HG02852 (cell line): ENCODE measurements around the gene ZNF184.

Experiments used
- ATAC-seq: cut with Tn5 transposase; IDR thresholded peaks from one replicate; pipeline ENCODE4 v1.9.1; 2021; ENCODE audit warnings: mild to moderate bottlenecking, moderate library complexity; ENCODE audit not compliant: unreplicated experiment

ZNF184 gene

DNA sequence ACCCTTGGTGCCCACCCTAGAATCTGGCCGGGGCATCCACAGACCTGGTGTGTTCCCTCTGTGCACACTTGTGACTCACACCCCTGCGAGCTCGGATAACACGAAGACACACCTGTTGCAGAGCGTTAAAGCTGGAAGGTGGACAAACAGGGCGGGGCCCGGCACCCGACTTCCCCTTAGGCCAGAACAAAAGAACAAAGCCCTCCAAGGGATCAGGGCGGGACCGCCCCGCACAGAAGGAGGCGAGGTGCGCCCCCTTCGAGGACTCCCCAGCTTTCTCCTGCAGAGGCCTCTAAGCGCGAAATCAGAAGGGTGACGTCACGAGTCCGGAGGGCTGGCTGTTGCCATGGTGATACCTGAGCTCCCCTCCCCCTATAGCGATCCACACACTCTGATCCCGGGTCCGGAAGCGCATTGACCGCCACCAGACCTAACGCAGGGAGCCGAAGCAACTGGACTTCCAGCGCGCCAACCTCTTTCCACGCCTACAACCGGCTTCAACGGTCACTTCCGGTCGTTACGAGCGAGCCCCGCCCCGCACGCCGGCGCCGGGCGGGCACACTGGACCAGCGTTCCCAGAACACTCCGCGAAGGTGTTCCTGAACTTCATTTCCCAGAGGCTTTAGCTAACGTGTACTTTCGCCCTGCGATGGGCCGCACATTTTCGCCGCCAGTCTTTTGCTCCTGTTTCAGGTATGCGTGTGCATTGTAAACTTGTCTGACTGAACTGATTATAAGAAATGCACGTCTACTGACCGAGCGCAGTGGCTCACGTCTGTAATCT, at the start of gene ZNF184:
Gene ZNF184 (minus strand): TSS at position 489 of the 784 bp plus-strand sequence. CDS start 811 bp downstream, outside the sequence.
- peak; percentile 87 for ATAC-seq

DNA sequence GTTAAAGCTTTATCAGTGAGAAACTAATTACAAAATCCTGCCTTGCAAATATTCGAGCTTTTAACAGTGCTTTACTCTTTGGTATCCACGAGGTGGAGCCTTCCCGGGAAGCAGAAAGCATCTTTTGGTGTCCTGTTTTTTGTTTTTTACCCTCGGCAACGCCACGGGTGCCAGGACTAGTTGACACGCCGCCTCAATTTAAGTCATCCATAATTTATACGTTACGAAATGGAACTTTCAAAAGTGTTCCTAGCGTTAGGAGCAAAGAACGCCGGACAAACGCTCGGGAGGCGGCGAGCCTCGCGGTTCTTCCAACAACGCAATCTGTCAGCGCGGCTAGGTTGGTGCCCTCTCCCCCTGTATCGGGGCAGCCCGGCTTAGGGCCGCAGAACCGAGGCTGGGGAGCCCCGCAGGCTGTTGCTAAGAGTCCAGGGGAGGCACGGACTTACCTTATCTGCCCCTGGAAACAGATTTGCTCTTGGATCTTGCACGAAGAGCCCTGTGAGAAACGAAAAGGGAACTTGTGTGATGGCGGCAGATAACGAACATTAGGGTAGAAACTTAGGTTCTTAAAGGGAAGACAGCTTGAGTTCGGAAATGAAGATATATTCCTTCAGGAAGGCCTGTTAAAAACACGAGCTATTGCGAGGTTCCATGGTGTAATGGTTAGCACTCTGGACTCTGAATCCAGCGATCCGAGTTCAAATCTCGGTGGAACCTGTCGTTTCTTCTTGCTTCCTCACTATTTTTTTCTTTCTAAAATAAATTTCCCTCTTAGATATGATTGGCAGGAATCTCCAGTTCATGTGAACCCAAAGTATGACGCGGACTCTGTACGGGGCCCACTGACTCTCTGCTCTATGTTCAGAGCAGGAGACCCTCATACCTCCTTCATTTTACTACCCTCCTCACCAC, 46.2 kb upstream of the ZNF184 start:
- ATAC-seq, result peak; percentile 66

DNA sequence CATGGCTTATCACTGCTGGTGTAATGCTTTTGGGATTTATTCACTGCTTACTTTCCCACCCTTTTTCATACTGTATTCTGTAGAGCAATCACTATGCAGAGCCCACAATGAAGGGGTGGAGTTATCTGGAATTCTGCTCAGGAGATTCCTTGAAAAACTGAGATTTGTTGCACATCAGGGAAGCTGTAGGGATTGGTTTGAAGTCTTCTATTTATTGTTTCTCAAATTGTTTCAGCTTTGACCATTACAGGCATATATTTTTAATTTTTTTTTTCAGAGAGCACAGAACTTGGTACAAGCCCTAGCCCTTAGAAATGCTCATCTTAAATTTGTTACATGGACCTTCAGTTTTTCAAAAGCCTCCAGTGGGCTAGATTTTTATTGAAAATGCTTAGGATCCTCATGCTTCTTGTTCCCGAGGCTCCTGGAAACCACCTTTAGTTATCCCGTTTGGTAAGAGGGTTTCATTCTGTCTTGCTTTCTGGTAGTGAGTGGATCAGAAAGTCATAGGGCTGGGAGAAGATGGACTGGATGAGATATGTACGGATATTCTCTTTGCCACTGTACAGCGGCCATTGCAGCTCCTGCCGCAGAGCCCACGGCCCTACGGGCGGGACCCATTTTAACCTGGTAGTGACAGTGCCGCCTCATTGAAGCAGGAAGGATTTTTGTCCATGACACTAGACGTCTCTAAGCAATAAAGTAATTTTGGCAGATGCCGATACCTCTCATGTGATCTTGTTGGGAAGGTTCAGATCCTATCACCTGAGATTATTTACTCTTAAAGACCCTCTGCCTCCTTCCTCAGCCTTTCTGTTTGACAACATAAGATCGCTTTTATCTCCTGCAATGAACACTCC, 45.3 kb upstream of the ZNF184 start:
- peak; percentile 58 for ATAC-seq

DNA sequence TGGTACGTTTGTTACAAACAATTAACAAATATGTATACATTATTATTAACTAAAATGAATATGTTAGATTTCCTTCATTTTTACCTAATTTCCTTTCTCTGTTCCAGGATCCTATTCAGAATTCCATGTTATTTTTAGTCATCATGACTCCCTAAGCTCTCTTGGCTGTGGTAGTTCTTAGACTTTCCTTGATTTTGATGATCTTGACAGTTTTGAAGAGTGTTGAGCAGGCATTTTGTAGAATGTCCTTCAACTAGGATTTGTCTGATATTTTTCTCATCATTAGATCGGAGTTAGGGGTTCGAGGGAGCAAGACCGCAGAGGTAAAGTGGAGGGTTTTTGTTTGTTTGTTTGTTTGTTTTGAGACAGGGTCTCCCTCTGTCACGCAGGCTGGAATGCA, 44.3 kb upstream of the ZNF184 start:
- no peak for ATAC-seq

DNA sequence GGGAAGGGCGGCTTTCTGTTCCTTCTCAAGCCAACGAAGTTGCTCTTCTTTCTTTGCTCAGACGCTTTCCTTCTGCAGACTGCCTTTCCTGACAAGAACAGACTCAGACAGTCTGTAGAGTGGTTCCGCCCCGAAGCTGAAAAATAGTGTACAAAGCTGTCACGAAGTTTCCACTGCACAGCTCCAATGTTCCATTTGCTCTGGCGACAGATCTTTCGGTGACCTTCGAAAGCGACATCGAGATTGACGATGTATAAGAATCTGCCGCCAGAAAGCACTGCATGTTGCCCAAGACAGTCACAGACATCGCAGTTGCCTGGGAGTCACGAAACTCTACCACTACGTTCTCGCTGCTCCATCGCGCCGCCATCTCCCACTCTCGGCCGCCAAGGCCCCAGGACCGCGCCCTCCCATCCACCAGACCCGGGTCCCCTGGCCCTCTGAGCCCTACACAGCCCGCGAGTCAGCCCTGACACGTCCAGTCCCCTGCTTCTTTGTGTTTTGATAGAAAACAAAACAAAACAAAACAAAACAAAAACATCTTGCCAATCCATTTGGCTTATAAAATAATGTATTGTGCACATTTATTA, 42.1 kb upstream of the ZNF184 start:
- ATAC-seq, result no peak

DNA sequence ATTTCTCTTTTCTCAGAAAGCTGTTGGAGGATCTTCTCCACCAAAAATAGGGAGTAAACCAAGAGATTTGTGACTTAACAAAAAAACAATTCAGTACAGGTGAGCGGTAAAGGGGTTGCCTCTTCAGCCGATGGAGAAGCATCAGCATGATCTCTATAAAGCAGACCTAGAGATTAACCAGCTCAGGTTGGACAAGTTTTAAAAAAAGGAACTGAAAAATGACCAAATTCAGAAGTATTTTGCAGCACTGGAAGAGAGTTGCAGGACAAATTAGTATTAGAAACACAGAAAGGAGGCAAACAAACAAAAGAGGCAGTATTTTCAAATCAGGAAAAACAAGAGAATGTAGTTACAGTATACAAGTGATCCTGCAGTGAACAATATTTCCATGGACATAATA, 39.6 kb upstream of the ZNF184 start:
- ATAC-seq, result no peak

DNA sequence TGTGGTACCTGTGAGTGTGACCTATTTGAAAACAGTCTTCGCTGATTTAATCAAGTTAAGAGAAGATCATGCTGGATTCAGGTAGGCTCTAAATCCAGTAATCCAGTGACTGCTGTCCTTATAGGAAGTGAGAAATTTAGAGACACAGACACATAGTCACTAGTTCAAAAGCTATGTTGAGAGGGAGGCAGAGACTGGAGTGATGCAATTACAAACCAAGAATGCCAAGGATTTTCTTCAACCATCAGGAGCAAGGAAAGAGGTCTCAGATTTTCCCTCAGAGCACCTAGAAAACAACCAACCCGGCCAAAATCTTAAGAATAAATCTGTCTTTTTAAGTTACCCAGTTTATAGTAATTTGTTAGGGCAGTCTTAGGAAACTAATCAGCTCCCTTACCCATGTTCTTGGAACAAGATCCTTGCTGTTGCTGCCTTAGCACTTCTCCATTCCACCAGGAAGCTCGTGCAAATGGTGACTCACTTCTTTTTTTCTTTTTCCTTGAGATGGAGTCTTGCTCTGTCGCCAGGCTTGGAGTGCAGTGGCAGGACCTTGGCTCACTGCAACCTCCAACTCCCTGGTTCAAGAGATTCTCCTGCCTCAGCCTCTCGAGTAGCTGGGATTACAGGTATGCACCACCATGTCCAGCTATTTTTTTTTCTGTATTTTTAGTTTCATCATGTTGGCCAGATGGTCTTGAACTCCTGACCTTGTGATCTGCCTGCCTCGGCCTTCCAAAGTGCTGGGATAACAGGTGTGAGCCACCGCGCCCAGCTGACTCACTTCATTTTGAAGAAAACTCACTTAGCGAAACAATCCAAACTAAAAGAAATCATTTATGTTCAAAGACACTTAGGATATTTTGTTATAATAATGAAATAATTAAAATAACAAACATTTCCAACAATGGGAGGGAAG, 34.4 kb upstream of the ZNF184 start:
- ATAC-seq, result no peak

DNA sequence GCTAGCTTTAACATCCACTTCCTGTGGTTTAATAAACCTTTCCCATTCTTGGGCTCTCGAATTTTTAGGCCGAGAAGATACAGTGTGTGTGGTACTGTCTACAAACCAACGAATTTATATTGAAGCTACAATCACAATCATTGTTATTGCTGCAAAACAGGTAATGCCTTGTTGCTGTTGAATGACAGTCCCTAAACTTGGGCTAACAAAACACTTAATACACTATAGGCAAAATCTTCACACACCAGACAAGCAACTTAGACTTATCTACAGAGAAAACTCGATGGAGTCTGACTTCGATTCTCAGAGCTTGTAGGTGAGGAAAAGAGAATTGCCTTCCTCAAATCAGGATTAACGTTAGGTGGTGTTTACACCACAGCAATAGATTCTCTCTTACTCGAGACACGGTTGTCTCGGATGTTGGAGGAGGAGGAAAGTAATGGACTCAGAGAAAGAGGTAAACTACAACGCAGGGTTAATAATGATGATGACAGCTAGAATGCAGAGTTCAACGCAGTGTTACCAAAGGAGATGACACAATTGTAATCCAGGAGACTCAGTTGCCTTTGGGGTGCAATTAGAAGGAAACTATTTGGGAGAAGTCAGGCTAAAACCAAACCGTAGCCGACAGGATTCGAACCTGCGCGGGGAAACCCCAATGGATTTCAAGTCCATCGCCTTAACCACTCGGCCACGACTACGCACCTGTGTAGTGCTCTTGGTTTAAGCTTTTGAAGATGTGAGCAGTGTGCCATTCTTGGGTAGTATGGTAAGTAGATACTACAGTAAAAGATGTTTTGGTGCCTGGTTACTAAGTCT, 32.5 kb upstream of the ZNF184 start:
- ATAC-seq, result no peak

GRCh38 chr6:27503436-27504030, 30.6 kb upstream of the ZNF184 start:
- ATAC-seq, result no peak

GRCh38 chr6:27502508-27503435, 29.9 kb upstream of the ZNF184 start:
- no peak for ATAC-seq

DNA sequence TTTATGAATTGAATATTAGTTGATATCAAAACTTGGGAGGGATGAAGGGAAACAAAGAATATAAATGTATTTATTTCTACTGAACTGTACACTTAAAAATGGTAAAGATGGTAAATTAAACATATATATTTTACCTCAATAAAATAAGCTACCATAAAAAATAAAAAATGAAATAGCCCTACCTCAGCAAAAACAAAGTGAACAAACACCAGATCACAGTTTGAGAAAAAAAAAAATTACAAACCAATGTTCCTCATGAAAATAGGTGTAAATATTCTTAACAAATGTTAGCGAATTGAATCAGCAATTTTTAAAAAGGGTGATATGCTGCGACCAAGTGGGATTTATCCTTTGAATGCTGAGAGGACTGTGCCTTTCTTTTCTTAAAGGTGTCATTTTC, 28.3 kb upstream of the ZNF184 start:
- no peak for ATAC-seq

DNA sequence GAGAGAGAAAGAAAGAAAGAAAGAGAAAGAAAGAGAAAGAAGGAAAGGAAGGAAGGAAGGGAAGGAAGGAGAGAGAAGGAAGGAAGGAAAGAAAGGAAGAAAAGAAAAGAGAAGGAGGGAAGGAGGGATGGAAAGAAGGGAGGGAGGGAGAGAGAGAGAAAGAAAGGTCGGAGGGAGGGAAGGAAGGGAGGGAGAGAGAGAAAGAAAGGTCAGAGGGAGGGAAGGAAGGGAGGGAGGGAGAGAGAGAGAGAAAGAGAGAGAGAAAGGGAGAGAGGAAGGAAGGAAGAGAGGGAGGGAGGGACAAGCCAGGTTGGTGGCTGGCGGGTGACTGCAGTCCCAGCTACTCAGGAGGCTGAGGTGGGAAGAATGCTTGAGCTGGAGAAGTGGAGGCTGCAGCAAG, 27.3 kb upstream of the ZNF184 start:
- ATAC-seq, result no peak

- peak; percentile 65 for ATAC-seq
Measured at GRCh38 chr6:27495386-27496135, 22.7 kb upstream of the ZNF184 start.

DNA sequence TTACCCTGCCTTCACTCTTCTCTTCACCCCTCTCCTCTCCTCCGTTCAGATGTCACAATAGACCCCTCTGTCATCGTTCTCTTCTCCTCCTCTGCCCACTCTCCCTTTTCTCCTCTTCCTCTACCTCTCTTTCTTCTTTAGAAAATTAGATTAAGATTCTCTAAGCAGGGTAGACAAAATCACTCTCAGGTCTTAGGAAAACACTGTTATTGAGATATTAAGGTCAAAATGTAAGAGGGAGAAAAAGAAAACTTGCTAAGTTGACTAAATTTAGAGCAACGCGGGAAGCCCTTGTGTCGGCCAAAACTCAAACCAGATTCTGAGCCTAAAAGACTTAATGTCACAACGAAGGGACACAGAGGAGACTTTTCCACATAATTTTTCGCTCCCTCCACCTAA, 22.1 kb upstream of the ZNF184 start:
- ATAC-seq, result no peak

GRCh38 chr6:27494103-27494502, 21.2 kb upstream of the ZNF184 start:
- ATAC-seq, result no peak

- ATAC-seq, result no peak
Measured at GRCh38 chr6:27492631-27493190, 19.8 kb upstream of the ZNF184 start.
